Stimulated activated CD4-positive, alpha-beta T cell treated with anti-CD3 and anti-CD28 coated beads, Interleukin-4, amount 100 ng/mL, for 1 hour (primary cell): ENCODE results near the gene RABAC1.
"Not testable (repeated sequence)": the region's sequence is repeated elsewhere in the genome, so short reads cannot be mapped to it uniquely, and the experiment has no call there.

Experiments
- DNase-seq: peaks from one replicate; pipeline ENCODE4 v3.0.0-alpha.2; 2020

RABAC1 gene

DNA sequence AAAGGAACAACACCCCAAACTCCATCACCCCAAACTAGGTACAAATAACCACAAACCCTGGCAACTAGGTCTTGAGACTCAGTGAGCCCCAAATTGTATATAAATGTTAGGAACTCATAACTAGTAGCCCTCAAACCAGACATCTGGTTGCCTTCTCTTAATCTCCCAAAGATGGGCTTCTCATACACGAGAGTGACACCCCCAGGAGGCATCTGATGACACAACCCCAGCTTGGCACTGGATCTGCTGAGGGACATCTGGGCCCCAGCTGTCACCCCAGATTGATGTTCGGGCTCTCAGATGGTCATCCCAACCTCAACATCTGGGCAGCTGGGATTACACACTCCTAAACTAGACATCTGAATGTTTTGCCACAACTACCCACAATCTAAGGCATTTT is 14.8 kb downstream of the RABAC1 start:
- no peak for DNase-seq

DNA sequence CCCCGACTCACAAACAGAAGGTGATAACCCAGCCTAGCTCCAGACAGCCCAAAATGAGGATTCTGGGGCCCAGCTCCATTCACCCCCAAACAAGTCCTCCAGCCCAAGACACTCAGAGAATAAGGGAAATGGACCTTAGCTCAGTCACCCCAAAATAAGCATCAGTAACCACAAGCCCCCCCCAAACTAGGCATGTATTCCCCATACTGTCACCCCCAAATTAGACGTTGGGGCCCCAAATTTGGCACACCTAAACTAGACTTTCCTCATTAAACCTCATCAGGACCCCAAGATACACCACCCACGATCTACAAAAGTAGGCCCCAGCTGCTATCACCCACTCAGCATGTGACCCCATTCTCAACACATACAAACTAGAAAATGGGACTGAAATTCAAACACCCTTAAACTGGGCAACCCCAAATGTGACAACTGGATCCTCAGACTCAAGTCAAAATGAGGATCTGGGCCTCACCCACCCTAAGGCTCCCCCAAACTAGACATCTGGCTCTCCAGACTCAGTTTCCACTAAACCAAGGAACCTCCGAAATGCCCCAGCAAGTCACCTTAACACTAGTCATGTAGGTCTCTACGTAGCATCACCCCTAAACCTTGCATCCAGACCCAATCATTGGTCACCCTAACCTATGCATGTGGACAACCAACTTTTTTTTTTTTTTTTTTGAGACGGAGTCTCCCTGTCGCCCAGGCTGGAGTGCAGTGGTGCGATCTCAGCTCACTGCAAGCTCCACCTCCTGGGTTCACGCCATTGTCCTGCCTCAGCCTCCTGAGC is 17.5 kb downstream of the RABAC1 start:
- no peak for DNase-seq

- no peak for DNase-seq
These were observed 18.3 kb downstream of the RABAC1 start for GRCh38 chr19:41940731-41941409.

GRCh38 chr19:41939861-41940730 is 19.0 kb downstream of the RABAC1 start:
- DNase-seq: peak; percentile 61

- not testable (repeated sequence) for DNase-seq
These were observed 19.9 kb downstream of the RABAC1 start for GRCh38 chr19:41939209-41939608.

- DNase-seq: no peak
These were observed 21.3 kb downstream of the RABAC1 start for GRCh38 chr19:41937525-41938468.

GRCh38 chr19:41936961-41937360 is 22.2 kb downstream of the RABAC1 start:
- no peak for DNase-seq

GRCh38 chr19:41936416-41936850 is 22.7 kb downstream of the RABAC1 start:
- no peak for DNase-seq

DNA sequence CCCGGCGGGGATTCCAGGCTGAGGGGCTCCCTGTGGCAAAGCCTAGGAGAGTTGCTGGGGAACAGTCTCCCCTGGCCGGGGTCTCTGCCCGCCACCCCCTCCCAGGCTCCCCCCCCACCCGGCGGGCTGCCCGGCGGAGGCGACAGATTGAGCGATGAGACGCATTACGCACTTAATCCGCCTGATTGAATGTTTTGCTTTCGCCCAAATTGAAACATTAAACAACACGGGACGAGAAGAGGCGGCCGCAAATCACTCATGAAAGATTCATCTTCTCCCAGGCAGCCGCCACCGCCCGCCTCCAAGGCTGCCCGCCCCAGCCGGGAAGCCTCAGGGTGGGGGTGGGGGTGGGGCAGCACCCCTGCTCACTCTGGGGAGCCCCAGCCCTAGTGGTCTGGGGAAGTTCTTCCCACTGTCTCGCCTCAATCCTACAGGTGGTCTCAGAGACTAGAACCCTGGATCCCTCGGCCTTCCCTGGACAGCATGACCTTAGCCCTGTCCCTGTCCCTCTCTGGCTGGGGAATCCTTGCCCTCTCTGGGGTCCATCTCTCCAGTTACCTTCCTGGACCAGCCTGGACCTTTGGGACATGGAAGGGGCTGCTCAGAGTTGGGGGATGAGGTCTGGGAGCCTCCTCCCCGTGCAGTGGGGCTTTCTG is 23.2 kb downstream of the RABAC1 start:
- no peak for DNase-seq

GRCh38 chr19:41934849-41935374 is 24.2 kb downstream of the RABAC1 start:
- DNase-seq: peak; percentile 75

GRCh38 chr19:41933693-41934426 is 25.3 kb downstream of the RABAC1 start:
- no peak for DNase-seq

DNA sequence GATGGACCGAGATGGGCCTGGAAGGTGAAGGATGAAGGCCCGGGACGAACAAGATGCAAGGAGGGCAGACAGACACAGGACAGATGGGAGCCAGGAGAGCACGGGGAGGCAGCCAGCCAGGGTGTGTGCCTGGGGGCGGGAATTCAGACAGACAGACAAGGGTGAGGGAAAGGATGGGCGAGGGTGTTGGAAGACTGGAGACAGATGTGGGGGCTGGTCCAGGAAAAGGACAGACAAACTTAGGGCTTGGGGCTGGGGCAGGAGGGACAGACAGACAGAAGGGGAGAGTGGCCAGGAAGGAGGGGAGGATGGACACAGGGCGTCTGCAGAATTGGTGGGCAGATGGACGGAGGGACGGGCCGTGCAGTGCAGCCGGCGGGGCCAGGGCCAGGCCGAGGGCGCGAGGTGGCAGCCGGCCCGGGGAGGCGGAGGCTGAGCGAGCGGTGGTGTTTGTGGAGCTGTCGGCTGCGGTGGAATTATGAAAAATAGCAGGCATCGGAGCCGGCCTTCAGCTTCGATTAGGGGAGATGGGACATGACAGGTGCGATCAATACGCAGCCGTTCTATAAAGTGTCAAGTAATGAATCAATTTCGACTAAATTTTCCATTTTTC is 26.3 kb downstream of the RABAC1 start:
- no peak for DNase-seq

DNA sequence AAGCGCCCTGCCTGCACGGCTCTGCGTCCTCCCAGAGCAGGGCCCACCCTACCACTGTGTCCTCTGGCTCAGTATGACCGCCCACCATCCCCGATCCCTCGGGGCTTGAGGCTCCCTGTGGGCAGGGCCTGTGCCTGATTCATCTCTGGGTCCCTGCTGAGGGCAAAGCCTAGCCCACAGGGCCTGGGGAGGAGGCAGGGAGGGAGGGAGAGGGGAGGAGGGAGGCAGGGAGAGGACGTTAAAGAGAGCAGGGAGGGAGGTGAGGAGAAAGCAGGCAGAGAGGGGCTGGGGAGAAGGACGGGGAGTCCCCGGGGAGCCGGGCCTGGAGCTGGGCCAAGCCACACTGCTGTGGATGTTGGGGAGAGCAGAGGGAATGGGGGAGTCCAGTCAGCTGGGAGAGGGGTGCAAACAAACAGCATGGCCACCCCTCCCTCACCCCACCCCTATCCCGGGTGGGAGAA is 26.8 kb downstream of the RABAC1 start:
- DNase-seq: no peak

DNA sequence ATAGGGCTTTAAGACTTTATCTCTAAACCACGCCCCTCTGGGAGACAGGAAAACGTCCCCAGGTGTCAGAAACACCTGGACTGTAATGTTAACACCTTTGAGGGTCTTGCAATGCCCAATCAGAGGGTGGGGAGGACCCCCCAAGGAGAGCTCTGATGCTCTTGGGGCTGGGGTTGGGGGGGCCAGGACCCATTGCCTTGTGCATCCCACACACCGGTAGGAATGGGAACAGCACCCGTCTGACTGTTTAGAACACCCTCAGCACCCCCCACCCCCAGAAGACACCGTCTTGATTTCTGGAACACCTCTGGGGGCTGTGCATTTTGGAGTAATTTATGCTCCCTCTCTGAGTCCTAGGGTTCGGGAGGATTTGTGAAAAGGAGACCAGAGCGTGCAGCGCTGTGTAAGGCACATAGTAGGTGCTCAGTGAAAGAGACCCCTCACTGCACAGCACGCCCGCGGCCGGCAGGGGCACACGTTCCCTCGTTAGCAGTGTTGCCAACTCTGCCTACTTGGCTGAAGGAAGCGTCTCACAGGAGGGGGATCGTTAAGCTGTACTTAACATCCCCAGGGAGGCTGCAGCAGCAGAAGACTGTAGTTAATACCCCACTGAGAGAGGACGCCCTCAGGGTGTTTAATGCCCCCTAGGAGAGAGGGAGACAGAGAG is 28.1 kb downstream of the RABAC1 start:
- no peak for DNase-seq

- DNase-seq: no peak
These were observed 28.8 kb downstream of the RABAC1 start for GRCh38 chr19:41930322-41930722.

DNA sequence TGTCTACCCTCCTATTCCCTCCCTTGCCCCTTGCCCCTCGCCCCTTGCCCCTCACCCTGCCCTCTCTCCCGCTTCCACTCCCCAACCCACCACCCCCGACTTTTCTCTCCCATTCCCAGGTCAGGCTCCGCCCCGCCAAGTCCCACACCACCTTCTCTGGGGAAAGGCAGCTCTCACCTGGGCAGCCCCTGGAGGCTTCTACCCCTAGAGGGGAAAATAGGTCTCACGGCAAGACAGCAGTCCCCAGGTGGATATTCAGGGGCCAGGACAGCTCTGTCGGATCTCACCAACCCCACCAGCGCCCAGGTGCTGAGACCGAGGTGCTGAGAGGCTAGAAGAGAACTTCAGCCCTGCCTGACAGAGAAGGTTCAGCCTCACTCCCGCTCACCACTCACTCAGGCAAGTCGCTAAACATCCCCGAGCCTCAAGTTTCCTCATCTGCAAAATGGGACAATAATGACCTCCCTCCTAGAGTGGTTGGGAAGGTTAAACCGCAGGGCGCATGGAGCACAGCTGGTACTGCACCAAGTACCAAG is 29.5 kb downstream of the RABAC1 start:
- DNase-seq: no peak

DNA sequence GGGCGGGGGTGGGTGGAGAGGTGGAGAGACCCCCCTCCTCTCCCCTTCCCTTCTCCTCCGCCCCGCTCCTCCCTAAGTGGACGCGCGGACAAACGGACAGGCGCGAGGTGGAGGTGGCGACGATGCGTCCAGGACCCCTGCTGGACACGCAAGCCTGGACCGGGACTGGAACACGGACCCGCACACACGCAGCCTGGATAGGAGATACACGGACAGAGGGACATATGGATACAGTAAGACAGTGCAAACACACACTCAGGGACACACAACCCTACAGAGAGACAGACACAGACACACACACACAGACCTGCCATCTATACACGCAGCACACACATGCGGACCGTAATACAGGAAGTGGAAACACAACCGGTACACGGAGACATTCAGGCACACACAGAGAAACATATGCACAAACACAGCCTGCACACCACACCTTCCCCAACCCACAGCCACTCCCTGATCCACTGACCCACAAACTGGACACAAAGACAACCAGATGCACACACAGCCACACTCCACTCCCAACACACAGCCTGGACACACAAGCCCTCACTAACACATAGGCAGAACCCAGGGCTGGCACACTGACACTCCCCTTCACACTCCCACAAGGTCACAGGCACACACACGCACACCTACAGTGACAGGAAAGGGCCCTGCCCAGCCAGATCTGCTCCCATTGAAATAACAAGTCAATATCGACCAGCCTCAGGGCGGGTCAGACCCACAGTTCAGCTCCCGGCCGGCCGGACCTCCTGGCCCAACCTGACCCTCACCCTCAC is 30.2 kb downstream of the RABAC1 start:
- DNase-seq: no peak

GRCh38 chr19:41928221-41928683 is 30.9 kb downstream of the RABAC1 start, which contains the start of gene ERFL:
Gene ERFL, minus strand, starts transcription at chr19:41928449. Its CDS starts 15,530 bp downstream, at chr19:41912919.
- peak; percentile 37 for DNase-seq
